ENCODE data around the gene CST9L.

GRCh38 chr20:23609486-23610109, 41.3 kb upstream of the CST9L start:
- TF ChIP-seq CTCF (IDR thresholded peaks at IDR 0.05) (no peak), POLR2A (IDR thresholded peaks at IDR 0.05) (no peak)

All from heart left ventricle (tissue), 13 donors.